Tibial nerve (tissue), 4 donors: ENCODE measurements around the gene SYDE1.

Experiments
- EP300 ChIP-seq, 2 donors: sonication (generic); formaldehyde crosslinking; IDR thresholded peaks; one replicate each; pipeline ENCODE4 v1.6.1; 2017; ENCODE audit warnings: antibody characterized with exemption in 2 of 2, mild to moderate bottlenecking in 1 of 2
- TF ChIP-seq, protein P1 (sequence below), 5 experiments: fragments of 200-600 bp in 3 of 5; fragments of 450-650 bp in 2 of 5; sonication (generic) in 3 of 5; IDR thresholded peaks; one replicate each; pipeline ENCODE4 v1.5.1; 2016 to 2019; ENCODE audit warnings: antibody characterized with exemption in 5 of 5, mild to moderate bottlenecking in 3 of 5, moderate library complexity in 2 of 5

DNA sequence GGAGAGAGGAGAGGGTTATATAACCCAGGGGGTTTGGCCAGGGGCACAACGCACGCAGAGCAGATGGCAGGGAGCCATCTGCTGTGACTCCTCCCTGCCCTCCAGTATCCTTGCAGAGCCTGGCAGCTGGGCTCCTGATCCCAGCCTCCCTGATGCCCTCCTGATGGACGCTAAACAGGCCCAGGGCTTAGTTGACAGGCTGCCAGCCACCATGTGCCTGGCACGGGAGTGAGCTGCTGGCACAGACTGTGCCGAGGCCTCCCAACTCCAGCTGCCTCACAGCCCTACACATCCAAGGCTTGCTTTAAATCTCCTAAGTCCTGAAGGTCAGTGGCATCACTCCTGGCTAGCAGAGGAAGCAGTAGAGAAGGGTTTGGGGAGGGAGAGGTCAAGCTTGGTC, 16.7 kb downstream of the SYDE1 start:
- TF ChIP-seq, protein P1, sequence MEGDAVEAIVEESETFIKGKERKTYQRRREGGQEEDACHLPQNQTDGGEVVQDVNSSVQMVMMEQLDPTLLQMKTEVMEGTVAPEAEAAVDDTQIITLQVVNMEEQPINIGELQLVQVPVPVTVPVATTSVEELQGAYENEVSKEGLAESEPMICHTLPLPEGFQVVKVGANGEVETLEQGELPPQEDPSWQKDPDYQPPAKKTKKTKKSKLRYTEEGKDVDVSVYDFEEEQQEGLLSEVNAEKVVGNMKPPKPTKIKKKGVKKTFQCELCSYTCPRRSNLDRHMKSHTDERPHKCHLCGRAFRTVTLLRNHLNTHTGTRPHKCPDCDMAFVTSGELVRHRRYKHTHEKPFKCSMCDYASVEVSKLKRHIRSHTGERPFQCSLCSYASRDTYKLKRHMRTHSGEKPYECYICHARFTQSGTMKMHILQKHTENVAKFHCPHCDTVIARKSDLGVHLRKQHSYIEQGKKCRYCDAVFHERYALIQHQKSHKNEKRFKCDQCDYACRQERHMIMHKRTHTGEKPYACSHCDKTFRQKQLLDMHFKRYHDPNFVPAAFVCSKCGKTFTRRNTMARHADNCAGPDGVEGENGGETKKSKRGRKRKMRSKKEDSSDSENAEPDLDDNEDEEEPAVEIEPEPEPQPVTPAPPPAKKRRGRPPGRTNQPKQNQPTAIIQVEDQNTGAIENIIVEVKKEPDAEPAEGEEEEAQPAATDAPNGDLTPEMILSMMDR (IDR thresholded peaks at IDR 0.05): no peak
- no peak for TF ChIP-seq EP300 (IDR thresholded peaks at IDR 0.05)
